NCI-H2081 (cell line): ENCODE measurements around the gene TRDMT1.

Experiments used
- DNase-seq, 2 experiments: peaks; one replicate each; lab custom pipeline; 2025; lab: John Stamatoyannopoulos, UW

Gene TRDMT1

GRCh38 chr10:17200912-17201793, at the start of gene TRDMT1:
TRDMT1 (minus strand) TSS chr10:17201672; CDS start chr10:17201634, 38 bp downstream.
- DNase-seq: peak; percentile 61 to 80

- DNase-seq: no peak
Measured at GRCh38 chr10:17250736-17251135, 49.3 kb upstream of the TRDMT1 start.

- DNase-seq: peak in 1 of 2 experiments; percentile 28
Measured at GRCh38 chr10:17249820-17250219, 48.3 kb upstream of the TRDMT1 start.

GRCh38 chr10:17248964-17249363, 47.5 kb upstream of the TRDMT1 start:
- no peak for DNase-seq

GRCh38 chr10:17247210-17247609, 45.7 kb upstream of the TRDMT1 start:
- DNase-seq: no peak

GRCh38 chr10:17244700-17245365, 43.4 kb upstream of the TRDMT1 start:
- no peak for DNase-seq

- DNase-seq: no peak
Measured at GRCh38 chr10:17241611-17242333, 40.3 kb upstream of the TRDMT1 start.

GRCh38 chr10:17240616-17241015, 39.1 kb upstream of the TRDMT1 start:
- no peak for DNase-seq

GRCh38 chr10:17240096-17240495, 38.6 kb upstream of the TRDMT1 start:
- DNase-seq: no peak

- no peak for DNase-seq
Measured at GRCh38 chr10:17239345-17240085, 38.0 kb upstream of the TRDMT1 start.

GRCh38 chr10:17238445-17239291, 37.2 kb upstream of the TRDMT1 start:
- DNase-seq: no peak

- DNase-seq: no peak
Measured at GRCh38 chr10:17237915-17238444, 36.5 kb upstream of the TRDMT1 start.

- DNase-seq: no peak
Measured at GRCh38 chr10:17237149-17237527, 35.7 kb upstream of the TRDMT1 start.

- no peak for DNase-seq
Measured at GRCh38 chr10:17236468-17237148, 35.1 kb upstream of the TRDMT1 start.

GRCh38 chr10:17235136-17235535, 33.7 kb upstream of the TRDMT1 start:
- no peak for DNase-seq

GRCh38 chr10:17234431-17234945, 33.0 kb upstream of the TRDMT1 start:
- DNase-seq: no peak

GRCh38 chr10:17233286-17233991, 32.0 kb upstream of the TRDMT1 start:
- no peak for DNase-seq

GRCh38 chr10:17232276-17232960, 30.9 kb upstream of the TRDMT1 start:
- DNase-seq: no peak

GRCh38 chr10:17231788-17232187, 30.3 kb upstream of the TRDMT1 start:
- DNase-seq: no peak
